Measurements from ENCODE around the gene UTF1.
"Not testable (repeated sequence)": the region's sequence is repeated elsewhere in the genome, so short reads cannot be mapped to it uniquely, and the experiment has no call there.

The UTF1 gene

GRCh38 chr10:133227256-133227655, 2.8 kb upstream of the UTF1 start:
- no peak overlapping the region for H3K4me3 ChIP-seq (replicated peaks in 1 of 2; ENCODE audit: low read depth in 2 of 2, low read length in 2 of 2)
- DNase-seq (ENCODE audit: low read depth in 2 of 2): no peak
- TF ChIP-seq CTCF (IDR thresholded peaks at IDR 0.05; ENCODE audit: low read depth, low read length): no peak

GRCh38 chr10:133229265-133230043, 563 bp upstream of the UTF1 start:
- no peak for TF ChIP-seq CTCF (IDR thresholded peaks at IDR 0.05; ENCODE audit: low read depth, low read length)
- H3K4me3 ChIP-seq (replicated peaks in 1 of 2; ENCODE audit: low read depth in 2 of 2, low read length in 2 of 2): no peak overlapping the region
- DNase-seq (ENCODE audit: low read depth in 2 of 2): no peak

- TF ChIP-seq CTCF (IDR thresholded peaks at IDR 0.05; ENCODE audit: low read depth, low read length): no peak
- no peak for DNase-seq (ENCODE audit: low read depth in 2 of 2)
- no peak overlapping the region for H3K4me3 ChIP-seq (replicated peaks in 1 of 2; ENCODE audit: low read depth in 2 of 2, low read length in 2 of 2)
These were observed 574 bp downstream of the UTF1 start for GRCh38 chr10:133230387-133231195.

- TF ChIP-seq CTCF (IDR thresholded peaks at IDR 0.05; ENCODE audit: low read depth, low read length): no peak
- no peak overlapping the region for H3K4me3 ChIP-seq (replicated peaks in 1 of 2; ENCODE audit: low read depth in 2 of 2, low read length in 2 of 2)
These were observed 1.4 kb downstream of the UTF1 start for GRCh38 chr10:133231244-133231945.

GRCh38 chr10:133231946-133232574, 2.0 kb downstream of the UTF1 start:
- DNase-seq (ENCODE audit: low read depth in 2 of 2): no peak
- no peak overlapping the region for H3K4me3 ChIP-seq (replicated peaks in 1 of 2; ENCODE audit: low read depth in 2 of 2, low read length in 2 of 2)
- no peak for TF ChIP-seq CTCF (IDR thresholded peaks at IDR 0.05; ENCODE audit: low read depth, low read length)

More at GRCh38 chr10:133231244-133231945, 1.4 kb downstream of the UTF1 start:
- DNase-seq (ENCODE audit: low read depth in 2 of 2): no peak

GRCh38 chr10:133234796-133235195, 4.8 kb downstream of the UTF1 start:
- not testable (repeated sequence) for DNase-seq (ENCODE audit: low read depth in 2 of 2); H3K4me3 ChIP-seq (replicated peaks in 1 of 2; ENCODE audit: low read depth in 2 of 2, low read length in 2 of 2)
